Activated CD4-positive, alpha-beta T cell treated with anti-CD3 and anti-CD28 coated beads, Interleukin-2, amount 10 ng/mL, durations not matched to agents 7 days and 5 days (primary cell): Measurements from ENCODE around the gene LRRN4CL. TPM values are rescaled to one million over a fixed set of nuclear protein-coding genes. Genes with fewer than 3 reads are reported as not detected.

Experiments
- CTCF ChIA-PET: fragments of 350-600 bp; sonication (Branson Sonifier 250); formaldehyde crosslinking; loops from one replicate; lab custom pipeline; 2021; ENCODE audit warnings: antibody characterized with exemption; lab: Charles Lee
- POLR2A ChIA-PET: fragments of 350-600 bp; sonication (Branson Sonifier 250); formaldehyde crosslinking; loops from one replicate; lab custom pipeline; 2021; ENCODE audit warnings: antibody characterized with exemption; lab: Charles Lee
- DNase-seq: peaks from one replicate; pipeline ENCODE4 v3.0.0-alpha.2; 2020
- H3K27ac Mint-ChIP-seq: one replicate; pipeline ENCODE4 v1.8.0; 2021; ENCODE audit warnings: mild to moderate bottlenecking, moderate library complexity, mixed read lengths
- H3K27me3 Mint-ChIP-seq: one replicate; pipeline ENCODE4 v1.8.0; 2021; ENCODE audit warnings: mixed read lengths
- H3K36me3 Mint-ChIP-seq: one replicate; pipeline ENCODE4 v1.8.0; 2021; ENCODE audit warnings: low read depth, mixed read lengths
- H3K4me1 Mint-ChIP-seq: one replicate; pipeline ENCODE4 v1.8.0; 2021; ENCODE audit warnings: mixed read lengths
- H3K4me3 Mint-ChIP-seq: one replicate; pipeline ENCODE4 v1.8.0; 2021; ENCODE audit warnings: mild to moderate bottlenecking, moderate library complexity, mixed read lengths
- H3K9me3 Mint-ChIP-seq: one replicate; pipeline ENCODE4 v1.8.0; 2021; ENCODE audit warnings: mixed read lengths
- total RNA-seq, 2 experiments: library from RNA; stranded (reverse); gene quantifications; one replicate each; pipeline ENCODE4 v1.2.3, GENCODE V29; 2021

The LRRN4CL gene
- total RNA-seq, 2 experiments from 2014 or later = 0.17 to 0.40 TPM

DNA sequence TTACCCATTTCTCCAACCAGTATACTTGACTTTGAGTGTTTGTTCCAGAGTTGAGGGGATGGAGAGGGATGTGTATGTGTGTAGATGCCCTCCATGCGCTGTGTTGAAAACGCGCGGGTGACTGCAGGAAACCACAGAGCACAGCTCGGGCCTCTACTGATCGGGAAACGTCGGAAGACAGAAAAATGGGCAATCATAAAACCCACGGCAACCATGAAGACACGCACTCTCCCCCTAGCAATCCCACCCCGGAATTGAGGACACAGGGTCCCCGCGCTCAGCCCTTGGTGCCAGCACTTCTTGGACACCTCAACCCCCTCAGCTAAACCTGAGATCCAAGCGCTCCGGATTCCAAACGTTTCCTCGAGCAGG lies 18.1 kb downstream of the LRRN4CL start:
- peaks cover 61% of the 10 kb centered on the region for H3K4me1 Mint-ChIP-seq
- no peaks in the 10 kb centered on the region for H3K9me3 Mint-ChIP-seq
- CTCF ChIA-PET = interaction anchor here (0.7 to 2.5 kb wide), 14 partner anchors 8 to 247 kb away, joined by 3 to 11 read pairs (median 5); partner anchors contain the start of genes BSCL2, GNG3, HNRNPUL2 and SLC3A2
- no peak for DNase-seq
- POLR2A ChIA-PET = interaction anchor here (0.7 to 1.4 kb wide), 7 partner anchors 18 to 182 kb away, joined by 3 to 5 read pairs (median 3); partner anchors contain the start of genes INTS5 and MTA2
- H3K36me3 Mint-ChIP-seq = peaks cover 56% of the 10 kb centered on the region
- peak overlapping the region; percentile 99 for H3K4me3 Mint-ChIP-seq
- peak overlapping the region; percentile 98 for H3K27ac Mint-ChIP-seq
- H3K27me3 Mint-ChIP-seq = no peaks in the 10 kb centered on the region

DNA sequence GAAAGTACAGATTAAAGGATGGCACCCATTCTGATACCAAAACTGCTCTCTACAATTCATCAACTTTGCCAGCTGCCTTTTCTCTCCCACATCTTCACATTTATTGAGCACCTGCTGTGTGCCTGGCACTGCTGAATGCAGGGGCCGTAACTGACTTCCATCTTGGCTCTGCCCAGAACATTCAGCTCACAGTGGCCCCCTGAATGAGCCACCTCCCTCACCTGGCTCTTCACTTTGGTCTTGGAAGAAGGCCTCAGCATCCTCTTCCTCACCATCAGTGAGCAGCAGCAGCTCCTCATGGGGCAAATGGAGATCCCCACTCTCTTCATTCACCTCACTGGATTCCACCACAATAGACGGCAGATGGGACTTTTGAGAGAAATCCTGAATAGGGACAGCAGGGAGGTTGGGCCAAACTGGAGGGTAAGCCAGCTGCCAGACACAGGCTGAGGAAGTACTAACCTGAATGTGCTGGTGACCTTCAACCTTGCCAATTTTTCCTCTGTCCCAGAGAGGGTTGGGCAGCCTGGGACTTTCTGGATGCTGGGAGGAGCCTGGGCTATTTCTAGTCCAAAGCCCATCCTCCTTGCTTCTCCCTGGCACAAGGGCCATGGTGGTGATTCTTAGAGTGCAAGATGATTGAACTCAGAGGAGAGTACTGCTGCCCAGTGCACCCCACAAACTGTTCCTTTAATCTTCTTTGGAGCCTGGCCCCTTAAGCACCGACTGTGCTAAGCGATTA lies 19.7 kb downstream of the LRRN4CL start:
- peaks cover 58% of the 10 kb centered on the region for H3K36me3 Mint-ChIP-seq
- H3K27me3 Mint-ChIP-seq = no peaks in the 10 kb centered on the region
- no peak for DNase-seq
- ChIA-PET CTCF (interaction anchor here (0.7 to 2.5 kb wide), 8 partner anchors 13 to 610 kb away, joined by 3 to 8 read pairs (median 3); partner anchors contain the start of gene ROM1), POLR2A (interaction anchor here (0.6 to 0.8 kb wide), 2 partner anchors 119 to 184 kb away, joined by 3 read pairs; no protein-coding TSS in a partner anchor)
- peak overlapping the region; percentile 98 for H3K27ac Mint-ChIP-seq
- peaks cover 57% of the 10 kb centered on the region for H3K4me1 Mint-ChIP-seq
- no peaks in the 10 kb centered on the region for H3K9me3 Mint-ChIP-seq
- peak overlapping the region; percentile 99 for H3K4me3 Mint-ChIP-seq

DNA sequence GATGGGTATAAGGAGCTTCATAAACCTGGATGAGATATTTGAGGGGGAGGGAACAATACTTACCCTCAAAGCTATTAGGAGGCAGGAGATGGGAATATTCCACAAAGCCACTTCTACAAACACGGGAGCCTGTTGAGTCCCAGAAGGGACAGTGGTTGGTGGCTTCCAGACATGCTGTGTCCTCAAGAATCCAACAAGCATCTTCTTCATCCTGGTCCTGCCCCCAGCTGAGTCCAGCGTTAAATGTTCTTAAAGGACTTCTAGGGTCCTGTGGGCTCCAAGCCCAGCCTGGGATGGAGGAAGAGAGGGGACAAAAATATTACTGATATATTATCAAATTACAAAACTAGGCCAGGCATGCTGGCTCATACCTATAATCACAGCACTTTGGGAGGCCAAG lies 21.9 kb downstream of the LRRN4CL start:
- Mint-ChIP-seq H3K27me3 (no peaks in the 10 kb centered on the region), H3K4me1 (peaks cover 53% of the 10 kb centered on the region), H3K9me3 (no peaks in the 10 kb centered on the region), H3K27ac (peak overlapping the region; percentile 78), H3K4me3 (peak overlapping the region; percentile 98), H3K36me3 (peaks cover 59% of the 10 kb centered on the region)
- DNase-seq = no peak
- CTCF ChIA-PET = interaction anchor here (0.8 to 1.9 kb wide), 9 partner anchors 10 to 172 kb away, joined by 3 to 6 read pairs (median 3); partner anchors contain the start of genes TUT1 and WDR74
- POLR2A ChIA-PET = interaction anchor here (0.8 kb wide), 1 partner anchor 66 kb away, joined by 3 read pairs; the partner anchor contains the start of gene MTA2

DNA sequence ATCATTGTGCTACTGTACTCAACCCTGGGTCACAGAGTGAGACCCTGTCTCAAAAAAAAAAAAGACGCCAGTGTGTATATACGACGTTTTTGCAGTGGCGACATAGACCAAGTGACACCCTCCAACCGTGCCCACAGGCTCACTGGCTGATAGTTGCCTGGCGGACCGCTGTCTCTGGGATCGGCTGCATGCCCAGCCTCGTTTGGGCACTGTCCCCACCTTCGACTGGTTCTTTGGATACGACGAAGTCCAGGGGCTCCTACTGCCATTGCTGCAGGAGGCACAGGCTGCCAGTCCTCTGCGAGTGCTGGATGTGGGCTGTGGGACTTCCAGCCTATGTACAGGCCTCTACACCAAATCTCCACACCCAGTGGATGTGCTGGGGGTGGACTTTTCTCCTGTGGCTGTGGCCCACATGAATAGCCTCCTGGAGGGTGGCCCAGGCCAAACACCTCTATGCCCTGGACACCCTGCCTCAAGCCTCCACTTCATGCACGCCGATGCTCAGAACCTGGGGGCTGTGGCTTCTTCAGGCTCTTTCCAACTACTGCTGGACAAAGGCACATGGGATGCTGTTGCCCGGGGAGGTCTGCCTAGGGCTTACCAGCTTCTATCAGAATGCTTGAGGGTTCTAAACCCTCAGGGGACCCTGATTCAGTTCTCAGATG lies 22.9 kb downstream of the LRRN4CL start:
- Mint-ChIP-seq H3K4me3 (peak overlapping the region; percentile 98), H3K4me1 (peaks cover 49% of the 10 kb centered on the region), H3K9me3 (no peaks in the 10 kb centered on the region), H3K27me3 (no peaks in the 10 kb centered on the region), H3K27ac (peak overlapping the region; percentile 93), H3K36me3 (peaks cover 51% of the 10 kb centered on the region)
- no peak for DNase-seq
- POLR2A ChIA-PET = interaction anchor here (1.0 to 1.1 kb wide), 2 partner anchors 59 to 189 kb away, joined by 3 to 7 read pairs; no protein-coding TSS in a partner anchor
- CTCF ChIA-PET = interaction anchor here (0.8 to 3.0 kb wide), 8 partner anchors 7 to 215 kb away, joined by 3 to 7 read pairs (median 4); partner anchors contain the start of genes SLC3A2 and TUT1

DNA sequence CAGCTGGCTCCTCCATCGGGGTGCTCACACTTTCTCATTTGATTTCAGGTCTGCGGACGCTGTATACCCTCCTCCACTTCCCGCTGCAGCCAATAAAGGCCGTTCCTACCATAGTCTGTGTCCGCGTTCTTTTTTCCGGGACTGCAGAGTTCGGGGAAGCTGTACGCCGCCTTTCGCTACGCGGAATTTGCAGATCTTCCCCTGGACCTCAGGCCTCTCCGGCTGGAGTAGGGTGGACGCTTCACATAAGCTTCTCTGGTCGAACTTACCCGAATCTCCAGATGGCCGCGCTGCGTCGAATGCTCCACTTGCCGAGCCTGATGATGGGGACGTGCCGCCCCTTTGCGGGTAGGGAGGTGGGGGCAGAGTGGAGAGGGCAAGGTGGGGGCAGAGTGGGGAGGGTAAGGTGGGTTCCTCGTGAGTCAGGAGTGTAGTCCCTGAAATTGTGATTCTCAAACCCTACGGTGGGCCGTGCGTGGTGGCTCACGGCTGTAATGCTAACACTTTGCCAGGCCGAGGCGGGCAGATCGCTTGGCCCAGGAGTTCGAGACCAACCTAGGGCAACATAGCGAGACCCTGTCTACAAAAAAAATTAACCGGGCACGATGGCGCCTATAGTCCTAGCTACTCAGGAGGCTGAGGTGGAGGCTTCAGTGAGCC lies 23.6 kb downstream of the LRRN4CL start:
- peak overlapping the region; percentile 98 for H3K4me3 Mint-ChIP-seq
- H3K36me3 Mint-ChIP-seq = peaks cover 47% of the 10 kb centered on the region
- POLR2A ChIA-PET = interaction anchor here (0.6 to 1.8 kb wide), 18 partner anchors 9 to 190 kb away, joined by 3 to 14 read pairs (median 7); partner anchors contain the start of genes B3GAT3, GANAB, INTS5 and TUT1
- peaks cover 45% of the 10 kb centered on the region for H3K4me1 Mint-ChIP-seq
- CTCF ChIA-PET = interaction anchor here (0.5 to 3.0 kb wide), 19 partner anchors 8 to 216 kb away, joined by 3 to 17 read pairs (median 4); partner anchors contain the start of genes INTS5, MTA2, SLC3A2 and TUT1
- peak; percentile 56 for DNase-seq
- H3K27ac Mint-ChIP-seq = peak overlapping the region; percentile 93
- no peaks in the 10 kb centered on the region for H3K27me3 Mint-ChIP-seq
- no peaks in the 10 kb centered on the region for H3K9me3 Mint-ChIP-seq

DNA sequence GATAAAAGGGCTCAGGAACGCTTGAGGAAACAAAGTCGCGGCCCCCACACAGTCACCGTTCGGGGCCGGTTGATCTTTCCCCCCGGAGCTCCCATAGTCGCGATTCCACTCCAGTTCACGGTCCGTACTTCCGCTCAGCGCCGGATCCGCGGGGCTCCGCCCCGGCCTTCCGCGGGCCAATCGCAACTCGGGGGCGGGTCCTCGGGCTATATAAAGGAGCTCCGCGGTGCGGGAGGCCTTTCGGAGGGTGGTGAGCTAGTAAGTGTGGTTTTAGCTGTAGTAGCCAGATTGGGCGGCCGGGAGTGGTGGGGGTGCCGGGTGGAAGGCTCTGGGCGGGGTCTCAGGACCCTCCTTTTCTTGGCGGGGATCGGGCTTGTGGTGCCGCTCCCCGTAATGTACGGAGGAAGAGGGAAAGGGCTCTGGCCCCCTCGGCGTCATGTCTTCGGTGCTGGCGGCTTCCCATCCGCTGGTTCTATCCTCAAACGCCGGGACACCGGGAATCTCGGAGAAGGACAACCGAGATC lies 24.2 kb downstream of the LRRN4CL start, which contains the start of the genes C11orf98 and CSKMT:
C11orf98 (minus strand) TSS at position 136 of the 524 bp plus-strand sequence; CDS start at position 95, 41 bp downstream.
CSKMT (plus strand) TSS at position 238 of the 524 bp plus-strand sequence. CDS start 568 bp downstream, outside the sequence.
- DNase-seq = peak; percentile 96
- Mint-ChIP-seq H3K27ac (peak within 1 kb of the TSS; percentile 93), H3K36me3 (peaks cover 49% of the 10 kb centered on the region), H3K4me1 (peaks cover 41% of the 10 kb centered on the region), H3K4me3 (peak within 1 kb of the TSS; percentile 98), H3K9me3 (no peaks in the 10 kb centered on the region), H3K27me3 (no peaks in the 10 kb centered on the region)
- POLR2A ChIA-PET = interaction anchor here (0.6 to 1.8 kb wide), 26 partner anchors 8 to 214 kb away, joined by 3 to 14 read pairs (median 5); partner anchors contain the start of genes B3GAT3, EEF1G, GANAB and INTS5
- CTCF ChIA-PET = interaction anchor here (0.5 to 3.0 kb wide), 22 partner anchors 8 to 271 kb away, joined by 3 to 17 read pairs (median 4); partner anchors contain the start of genes EML3, INTS5, MTA2 and SLC3A2

DNA sequence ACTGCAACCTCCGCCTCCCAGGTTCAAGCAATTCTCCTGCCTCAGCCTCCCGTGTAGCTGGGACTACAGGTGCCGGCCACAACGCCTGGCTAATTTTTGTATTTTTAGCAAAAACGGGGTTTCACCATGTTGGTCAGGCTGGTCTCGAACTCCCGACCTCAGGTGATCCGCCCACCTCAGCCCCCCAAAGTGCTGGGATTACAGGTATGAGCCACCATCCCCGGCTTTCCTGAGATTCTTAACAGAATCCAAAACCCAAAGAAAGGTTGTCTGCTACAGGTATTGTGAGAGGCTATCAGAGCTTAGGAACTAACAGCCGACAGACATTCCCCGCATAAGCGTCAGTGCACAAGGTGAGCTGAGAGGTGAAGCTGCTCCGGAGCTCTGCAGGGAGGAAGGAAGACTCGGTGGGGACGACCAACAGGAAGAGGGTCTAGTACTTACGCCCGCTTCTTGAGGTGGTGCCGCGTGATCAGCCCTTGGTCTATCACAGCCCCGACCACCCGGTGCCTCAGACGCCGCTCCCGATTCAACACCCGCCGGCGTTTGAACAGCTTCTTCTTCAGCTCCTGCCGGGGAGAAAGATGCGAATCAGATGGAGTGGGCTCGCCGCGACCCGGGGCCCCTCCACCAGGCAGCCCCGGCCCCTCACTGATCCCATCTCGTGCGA lies 24.8 kb downstream of the LRRN4CL start:
- POLR2A ChIA-PET = interaction anchor here (0.6 to 1.8 kb wide), 22 partner anchors 8 to 213 kb away, joined by 3 to 14 read pairs (median 6); partner anchors contain the start of genes B3GAT3, EEF1G, GANAB and INTS5
- H3K4me3 Mint-ChIP-seq = peak overlapping the region; percentile 98
- H3K36me3 Mint-ChIP-seq = peaks cover 48% of the 10 kb centered on the region
- peak overlapping the region; percentile 93 for H3K27ac Mint-ChIP-seq
- H3K9me3 Mint-ChIP-seq = no peaks in the 10 kb centered on the region
- CTCF ChIA-PET = interaction anchor here (0.7 to 3.0 kb wide), 21 partner anchors 8 to 270 kb away, joined by 3 to 17 read pairs (median 4); partner anchors contain the start of genes EML3, INTS5, MTA2 and SLC3A2
- no peaks in the 10 kb centered on the region for H3K27me3 Mint-ChIP-seq
- peak; percentile 66 for DNase-seq
- H3K4me1 Mint-ChIP-seq = peaks cover 35% of the 10 kb centered on the region

DNA sequence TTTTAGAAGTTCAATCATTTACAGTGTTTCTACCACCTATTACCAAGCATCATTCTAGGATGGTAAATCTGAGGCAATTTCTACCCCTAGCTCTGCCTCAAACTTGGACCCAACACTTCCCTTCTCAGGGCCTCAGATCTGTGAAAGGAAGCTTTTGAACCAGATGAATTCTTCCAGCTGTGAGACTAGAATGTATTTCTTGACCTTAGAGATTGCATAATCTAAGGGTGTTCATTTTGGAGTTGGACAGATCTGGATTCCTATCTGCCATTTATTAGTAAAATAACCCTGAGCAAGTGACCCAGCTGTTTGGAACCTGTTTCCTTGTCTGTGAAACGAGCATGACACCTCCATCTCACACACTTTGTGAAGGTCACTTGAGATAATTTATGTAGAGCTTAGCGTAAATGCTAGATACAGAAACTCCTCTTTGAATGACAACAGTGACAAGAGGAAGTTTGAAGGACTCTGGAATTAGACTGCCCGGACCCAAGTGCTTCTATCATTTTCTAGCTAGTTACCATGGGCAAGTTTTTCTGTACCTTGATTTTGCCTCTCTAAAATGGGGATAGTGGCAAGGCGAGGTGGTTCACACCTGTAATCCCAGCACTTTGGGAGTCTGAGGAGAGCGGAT lies 32.4 kb downstream of the LRRN4CL start:
- ChIA-PET POLR2A (interaction anchor here (1.3 kb wide), 1 partner anchor 8 kb away, joined by 7 read pairs; the partner anchor contains the start of genes C11orf98 and CSKMT), CTCF (interaction anchor here (0.5 to 1.6 kb wide), 7 partner anchors 8 to 205 kb away, joined by 3 to 7 read pairs (median 4); partner anchors contain the start of genes C11orf98 and CSKMT)
- Mint-ChIP-seq H3K27ac (no peak overlapping the region), H3K4me3 (no peak overlapping the region), H3K27me3 (no peaks in the 10 kb centered on the region), H3K9me3 (no peaks in the 10 kb centered on the region), H3K36me3 (peaks cover 6% of the 10 kb centered on the region), H3K4me1 (peaks cover 17% of the 10 kb centered on the region)
- DNase-seq = no peak

DNA sequence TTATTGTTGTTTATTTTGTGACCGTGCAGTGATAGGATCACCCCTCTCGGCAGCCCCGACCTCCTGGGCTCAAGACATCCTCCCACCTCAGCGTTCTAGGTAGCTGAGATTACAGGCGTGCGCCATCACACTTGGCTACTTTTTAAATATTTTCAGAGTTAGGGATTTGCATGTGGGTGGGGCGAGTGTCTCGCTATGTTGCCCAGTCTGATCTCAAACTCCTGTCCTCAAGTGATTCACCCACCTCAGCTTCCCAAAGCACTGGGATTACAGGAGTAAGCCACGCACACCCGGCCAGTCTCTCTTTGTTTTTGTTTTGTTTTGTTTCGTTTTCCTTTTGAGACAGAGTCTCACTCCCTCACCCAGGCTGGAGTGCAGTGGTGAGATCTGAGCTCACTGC lies 35.0 kb downstream of the LRRN4CL start:
- POLR2A ChIA-PET = interaction anchor here (2.4 kb wide), 1 partner anchor 11 kb away, joined by 14 read pairs; the partner anchor contains the start of genes C11orf98 and CSKMT
- H3K9me3 Mint-ChIP-seq = no peaks in the 10 kb centered on the region
- peak overlapping the region; percentile 77 for H3K27ac Mint-ChIP-seq
- H3K27me3 Mint-ChIP-seq = no peaks in the 10 kb centered on the region
- peaks cover 27% of the 10 kb centered on the region for H3K4me1 Mint-ChIP-seq
- DNase-seq = no peak
- peak overlapping the region; percentile 91 for H3K4me3 Mint-ChIP-seq
- peaks cover 7% of the 10 kb centered on the region for H3K36me3 Mint-ChIP-seq
- CTCF ChIA-PET = interaction anchor here (1.1 to 2.5 kb wide), 8 partner anchors 10 to 132 kb away, joined by 3 to 10 read pairs (median 5); partner anchors contain the start of genes C11orf98, CSKMT and TUT1
